SU-DHL-6 (cell line): ENCODE results near the gene OR10R2.

ENCODE experiments used
- H2AFZ ChIP-seq: fragments of 200-600 bp; sonication (generic); 2 replicates; pipeline ENCODE4 v1.6.1; 2014; ENCODE audit warnings: low read depth, mild to moderate bottlenecking, moderate library complexity, mixed read lengths, antibody characterized with exemption, low read length; ENCODE audit not compliant: severe bottlenecking
- H3F3A ChIP-seq: fragments of 200-600 bp; shearing (Covaris generic); 2 replicates; pipeline ENCODE4 v1.6.0; 2016; ENCODE audit warnings: antibody characterized with exemption, mild to moderate bottlenecking; ENCODE audit not compliant: insufficient read depth
- H3K27ac ChIP-seq: fragments of 200-600 bp; sonication (generic); 2 replicates; pipeline ENCODE4 v1.5.1; 2016; ENCODE audit warnings: low read depth, mild to moderate bottlenecking, low read length, moderate library complexity, mixed read lengths
- H3K27me3 ChIP-seq: fragments of 200-600 bp; sonication (generic), shearing (Covaris generic); 2 replicates; pipeline ENCODE4 v1.6.0; 2014; ENCODE audit warnings: mild to moderate bottlenecking, low read length
- H3K36me3 ChIP-seq: fragments of 200-600 bp; sonication (generic); 2 replicates; pipeline ENCODE4 v1.6.1; 2014; ENCODE audit warnings: mild to moderate bottlenecking, low read length, mixed read lengths
- H3K4me2 ChIP-seq: fragments of 300-600, 200-600 bp; shearing (Covaris generic), sonication (generic); 2 replicates; pipeline ENCODE4 v1.6.0; 2014; ENCODE audit warnings: low read length, low read depth, mild to moderate bottlenecking; ENCODE audit not compliant: poor library complexity, severe bottlenecking
- H3K4me3 ChIP-seq: fragments of 200-600 bp; sonication (generic); 2 replicates; pipeline ENCODE4 v1.5.1; 2014; ENCODE audit warnings: antibody characterized with exemption, low read length, mild to moderate bottlenecking, mixed read lengths; ENCODE audit not compliant: insufficient read depth, poor library complexity, severe bottlenecking
- H3K79me2 ChIP-seq: fragments of 200-600 bp; sonication (generic); 2 replicates; pipeline ENCODE4 v1.6.1; 2014; ENCODE audit warnings: mild to moderate bottlenecking, low read length, moderate library complexity; ENCODE audit not compliant: insufficient read depth
- H3K9ac ChIP-seq: fragments of 200-600 bp; sonication (generic); 2 replicates; pipeline ENCODE4 v1.7.0; 2014; ENCODE audit warnings: mild to moderate bottlenecking, low read length
- H3K9me2 ChIP-seq: fragments of 200-600 bp; sonication (generic); replicated peaks from 2 replicates; pipeline ENCODE4 v1.6.1; 2014; ENCODE audit warnings: low read length; ENCODE audit not compliant: insufficient read depth
- H3K9me3 ChIP-seq: fragments of 200-600 bp; sonication (generic); 2 replicates; pipeline ENCODE4 v1.6.1; 2014; ENCODE audit warnings: low read length, mixed read lengths; ENCODE audit not compliant: insufficient read depth
- H4K20me1 ChIP-seq: fragments of 200-600 bp; sonication (generic); 2 replicates; pipeline ENCODE4 v1.6.1; 2014; ENCODE audit warnings: low read depth, mild to moderate bottlenecking, antibody characterized with exemption, low read length, moderate library complexity, mixed read lengths
- EZH2phosphoT487 ChIP-seq: fragments of 200-600 bp; sonication (generic), shearing (Covaris generic); conservative IDR thresholded peaks from 2 replicates; pipeline ENCODE4 v1.6.1; 2018; ENCODE audit warnings: mild to moderate bottlenecking, antibody characterized with exemption, low read length, moderate library complexity, mixed read lengths
- TF ChIP-seq, protein P1 (sequence below): fragments of 200-600 bp; sonication (generic); IDR thresholded peaks from one replicate; pipeline ENCODE4 v1.5.1; 2017; ENCODE audit warnings: antibody characterized with exemption, mild to moderate bottlenecking, low read length, moderate library complexity; ENCODE audit not compliant: insufficient read depth, poor library complexity, severe bottlenecking

The OR10R2 gene

DNA sequence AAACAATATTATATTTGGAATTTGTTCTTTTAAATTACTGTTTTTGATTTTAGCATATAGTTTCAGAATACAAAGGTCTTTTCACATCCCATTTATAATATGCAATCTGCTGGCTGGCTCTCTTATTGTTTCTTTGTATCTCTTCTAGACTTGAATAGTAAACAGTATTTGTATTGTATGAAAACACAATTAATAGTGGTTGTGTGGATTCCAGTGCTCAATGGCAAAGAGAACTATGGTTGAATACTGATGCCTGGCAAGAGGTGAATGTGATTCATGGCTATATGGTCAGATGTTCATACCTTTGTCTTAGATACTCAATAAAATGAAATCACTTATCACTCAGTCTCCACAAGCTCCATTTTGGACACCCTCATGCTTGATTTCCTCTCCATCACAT, 44.9 kb downstream of the OR10R2 start:
- no peak for TF ChIP-seq EZH2phosphoT487
- TF ChIP-seq, protein P1, sequence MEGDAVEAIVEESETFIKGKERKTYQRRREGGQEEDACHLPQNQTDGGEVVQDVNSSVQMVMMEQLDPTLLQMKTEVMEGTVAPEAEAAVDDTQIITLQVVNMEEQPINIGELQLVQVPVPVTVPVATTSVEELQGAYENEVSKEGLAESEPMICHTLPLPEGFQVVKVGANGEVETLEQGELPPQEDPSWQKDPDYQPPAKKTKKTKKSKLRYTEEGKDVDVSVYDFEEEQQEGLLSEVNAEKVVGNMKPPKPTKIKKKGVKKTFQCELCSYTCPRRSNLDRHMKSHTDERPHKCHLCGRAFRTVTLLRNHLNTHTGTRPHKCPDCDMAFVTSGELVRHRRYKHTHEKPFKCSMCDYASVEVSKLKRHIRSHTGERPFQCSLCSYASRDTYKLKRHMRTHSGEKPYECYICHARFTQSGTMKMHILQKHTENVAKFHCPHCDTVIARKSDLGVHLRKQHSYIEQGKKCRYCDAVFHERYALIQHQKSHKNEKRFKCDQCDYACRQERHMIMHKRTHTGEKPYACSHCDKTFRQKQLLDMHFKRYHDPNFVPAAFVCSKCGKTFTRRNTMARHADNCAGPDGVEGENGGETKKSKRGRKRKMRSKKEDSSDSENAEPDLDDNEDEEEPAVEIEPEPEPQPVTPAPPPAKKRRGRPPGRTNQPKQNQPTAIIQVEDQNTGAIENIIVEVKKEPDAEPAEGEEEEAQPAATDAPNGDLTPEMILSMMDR = no peak
- Histone ChIP-seq H4K20me1 (no peaks in the 10 kb centered on the region), H3K9ac (no peak overlapping the region), H3K27me3 (no peaks in the 10 kb centered on the region), H2AFZ (no peak overlapping the region), H3K79me2 (no peaks in the 10 kb centered on the region), H3K9me3 (no peaks in the 10 kb centered on the region), H3K36me3 (no peaks in the 10 kb centered on the region), H3F3A (no peaks in the 10 kb centered on the region), H3K9me2 (no peaks in the 10 kb centered on the region), H3K4me3 (no peak overlapping the region), H3K27ac (no peak overlapping the region), H3K4me2 (no peak overlapping the region)

DNA sequence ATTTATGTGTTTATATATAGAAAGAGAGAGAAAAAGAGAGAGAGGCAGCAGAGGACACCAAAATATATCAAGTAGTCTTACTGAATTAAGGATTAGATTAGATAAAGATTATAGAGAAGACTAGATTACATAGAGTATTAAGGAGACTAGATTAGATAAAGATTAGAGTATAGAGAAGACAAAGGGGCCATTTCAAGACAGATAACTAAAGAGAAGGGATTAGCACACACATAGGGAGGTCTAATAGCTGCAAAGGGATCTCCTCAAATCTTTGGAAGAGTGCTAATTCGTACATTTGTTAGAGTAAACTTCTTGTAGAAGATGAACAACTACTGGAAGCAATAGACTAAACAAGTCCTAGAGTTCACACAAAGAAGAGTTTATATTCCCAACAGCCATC, 48.0 kb downstream of the OR10R2 start:
- Histone ChIP-seq H3K9me3 (no peaks in the 10 kb centered on the region), H3K36me3 (no peaks in the 10 kb centered on the region), H3K9ac (no peak overlapping the region), H3F3A (no peaks in the 10 kb centered on the region), H2AFZ (no peak overlapping the region), H3K27ac (no peak overlapping the region), H3K4me2 (no peak overlapping the region), H3K4me3 (no peak overlapping the region), H3K27me3 (no peaks in the 10 kb centered on the region), H3K79me2 (no peaks in the 10 kb centered on the region), H3K9me2 (no peaks in the 10 kb centered on the region), H4K20me1 (no peaks in the 10 kb centered on the region)
- no peak for TF ChIP-seq EZH2phosphoT487
- TF ChIP-seq, protein P1 = no peak

DNA sequence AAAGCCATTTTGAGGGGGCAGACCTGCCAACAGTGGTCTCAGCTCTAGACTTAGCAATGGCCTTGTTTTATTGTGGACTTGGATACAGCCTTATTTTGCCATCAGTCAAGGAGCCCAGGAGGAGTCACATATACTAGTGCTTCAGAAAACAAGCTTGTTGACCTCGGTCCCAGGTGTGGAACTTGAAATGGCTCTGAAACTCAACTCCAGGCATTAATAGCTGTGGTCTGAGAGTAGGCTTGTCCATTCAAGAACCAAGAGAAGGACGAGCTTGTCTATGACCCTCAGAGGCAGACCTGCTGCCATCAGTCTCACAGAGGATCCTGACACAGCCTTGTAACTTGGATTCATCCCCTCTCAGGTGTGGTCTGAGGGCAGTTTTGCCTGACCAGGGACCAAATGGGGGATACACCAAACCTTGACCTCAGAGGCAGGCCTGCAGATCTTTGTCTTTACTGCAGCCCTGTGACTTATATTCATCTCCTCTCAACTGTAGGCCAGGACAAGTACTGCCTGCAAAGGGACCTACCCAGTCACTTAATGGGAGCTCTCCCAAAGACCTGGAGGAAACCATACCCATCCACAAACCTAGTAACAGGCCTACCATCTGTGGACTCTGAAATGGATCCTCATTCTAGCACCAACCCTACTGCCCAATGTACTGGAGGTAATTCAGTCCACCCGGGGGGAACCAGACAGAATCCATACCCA, 49.1 kb downstream of the OR10R2 start:
- Histone ChIP-seq H4K20me1 (no peaks in the 10 kb centered on the region), H3K27me3 (no peaks in the 10 kb centered on the region), H3K9me2 (no peaks in the 10 kb centered on the region), H3K9me3 (no peaks in the 10 kb centered on the region), H3K9ac (no peak overlapping the region), H2AFZ (no peak overlapping the region), H3K4me3 (no peak overlapping the region), H3F3A (no peaks in the 10 kb centered on the region), H3K36me3 (no peaks in the 10 kb centered on the region), H3K4me2 (no peak overlapping the region), H3K27ac (no peak overlapping the region), H3K79me2 (no peaks in the 10 kb centered on the region)
- TF ChIP-seq, protein P1 = no peak
- TF ChIP-seq EZH2phosphoT487 = no peak
